ENCODE results near the gene TGFA.

DNA sequence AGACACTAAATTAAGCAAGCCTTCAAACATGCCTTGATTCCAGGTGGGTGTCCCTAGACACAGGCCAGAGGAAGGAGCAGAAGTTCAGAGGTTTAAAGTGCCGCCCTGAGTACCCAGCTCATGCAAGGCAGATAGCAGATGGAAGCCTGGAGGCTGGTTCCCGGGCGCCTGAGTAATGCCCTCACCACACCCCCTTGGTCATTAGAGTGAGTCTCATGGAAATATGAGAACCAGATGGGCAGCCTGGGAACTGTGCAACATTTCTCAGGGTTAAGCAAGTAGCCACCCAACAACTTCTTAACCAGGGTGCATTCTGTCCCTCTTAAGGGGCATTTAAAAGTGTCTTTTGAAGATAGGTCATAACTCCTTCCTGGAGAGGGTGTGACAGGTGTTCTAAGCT is 44.1 kb downstream of the TGFA start:
- no peak for TF ChIP-seq EZH2phosphoT487 (IDR thresholded peaks at IDR 0.05; ENCODE audit: insufficient read depth, low read depth)
- no peak for TF ChIP-seq EZH2 (IDR thresholded peaks at IDR 0.05; ENCODE audit: insufficient read depth, poor library complexity, severe bottlenecking)
